ENCODE data around the gene HMOX1. TPM values are rescaled to one million over a fixed set of nuclear protein-coding genes. Genes with fewer than 3 reads are reported as not detected.
A peak's percentile ranks its signal among the peaks of the same experiment; 100 is the strongest.

HMOX1 gene
- total and polyA plus RNA-seq, 2 of the 8 experiments (the other 6 are each of a cell fraction or from before 2014, with no cell fraction given), result 25.0 to 41.6 TPM

GRCh38 chr22:35348026-35348590 is 32.8 kb upstream of the HMOX1 start:
- H3K4me2 ChIP-seq (ENCODE audit: insufficient read depth in 1 of 2, low read depth in 2 of 2, low read length in 2 of 2), result no peak overlapping the region
- no peak overlapping the region for H3K27ac ChIP-seq (ENCODE audit: low read depth, low read length)
- POLR2A ChIA-PET (ENCODE audit: partially characterized antibody), result interaction anchor here (0.9 to 5.7 kb wide), 4 partner anchors 10 to 78 kb away, joined by 3 to 36 read pairs (median 6); no protein-coding TSS in a partner anchor
- H2BK15ac ChIP-seq (ENCODE audit: low read length), result no peak overlapping the region
- H3K56ac ChIP-seq (replicated peaks; ENCODE audit: insufficient read length, low read depth, low read length), result no peak overlapping the region
- peaks cover 11% of the 10 kb centered on the region for H3K23me2 ChIP-seq (ENCODE audit: low read depth, low read length)
- H2BK20ac ChIP-seq (ENCODE audit: low read length), result no peak overlapping the region
- CTCF ChIA-PET (ENCODE audit: partially characterized antibody), result interaction anchor here (0.9 to 1.5 kb wide), 7 partner anchors 12 to 244 kb away, joined by 3 to 4 read pairs (median 3); no protein-coding TSS in a partner anchor
- H3K79me2 ChIP-seq (ENCODE audit: control insufficient read depth in 1 of 2, insufficient read depth in 2 of 2, low read length in 2 of 2), result no peaks in the 10 kb centered on the region
- H3K4me1 ChIP-seq (replicated peaks in 1 of 4; ENCODE audit: control insufficient read depth in 3 of 4, insufficient read depth in 4 of 4, low read length in 3 of 4), result peaks cover 0 to 12% (median 5%) of the 10 kb centered on the region in 4 experiments; a peak in 5 of 7 replicates
- H2BK120ac ChIP-seq (replicated peaks; ENCODE audit: low read depth, low read length), result no peak overlapping the region
- no peaks in the 10 kb centered on the region for H3K9me3 ChIP-seq (ENCODE audit: insufficient read depth in 2 of 2, low read depth in 1 of 2, low read length in 1 of 2)
- H4K91ac ChIP-seq (replicated peaks; ENCODE audit: insufficient read length, low read length), result no peak overlapping the region
- H3K27me3 ChIP-seq (replicated peaks in 1 of 4; ENCODE audit: control insufficient read depth in 3 of 4, extremely low read depth in 1 of 4, insufficient read depth in 3 of 4, low read length in 3 of 4), result peaks cover 0 to 4% (median 0%) of the 10 kb centered on the region in 4 experiments; a peak in 4 of 7 replicates
- peak overlapping the region; percentile 20; the same call in 1 of the 2 replicates for H4K8ac ChIP-seq (ENCODE audit: extremely low read depth, insufficient read depth, low read length)
- H3K23ac ChIP-seq (ENCODE audit: insufficient read length), result no peak overlapping the region
- 96% methylated on average over 18 of the region's 18 CpGs; no CpG with 5 or more reads in 1 of the 2 experiments for WGBS, 2 experiments (ENCODE audit: extremely low coverage in 1 of 2, insufficient coverage in 1 of 2, insufficient read length in 1 of 2, insufficient replicate concordance in 2 of 2, low coverage in 1 of 2, low lambda C conversion rate in 2 of 2, missing lambda C conversion rate in 1 of 2)
- no peaks in the 10 kb centered on the region for H3K79me1 ChIP-seq (ENCODE audit: low read depth, low read length)
- DNase-seq (ENCODE audit: low read depth in 1 of 2, low spot score in 2 of 2), result no peak
- H2BK12ac ChIP-seq (ENCODE audit: low read depth, low read length), result no peak overlapping the region
- peaks cover 1 to 9% of the 10 kb centered on the region in 2 experiments for H4K20me1 ChIP-seq (replicated peaks in 1 of 2; ENCODE audit: control insufficient read depth in 1 of 2, insufficient read depth in 2 of 2, low read length in 2 of 2)
- no peak overlapping the region for H2AK5ac ChIP-seq (ENCODE audit: low read depth, low read length)
- no peak overlapping the region for H3K4ac ChIP-seq (replicated peaks; ENCODE audit: insufficient read length, low read depth, low read length)
- H2BK5ac ChIP-seq (ENCODE audit: low read depth, low read length), result 0 out of 2 replicates have a peak overlapping the region, but pooled peaks have one; percentile 63
- FAIRE-seq, result no peak
- no peak overlapping the region for H2AFZ ChIP-seq (ENCODE audit: low read length)
- H3K18ac ChIP-seq (ENCODE audit: extremely low read depth, low read length), result no peak overlapping the region
- H3K4me3 ChIP-seq (ENCODE audit: extremely low read depth in 1 of 4, insufficient read depth in 2 of 4, low read depth in 3 of 4, low read length in 4 of 4), result no peak overlapping the region
- no peak overlapping the region for H3K9ac ChIP-seq (replicated peaks in 1 of 4; ENCODE audit: extremely low read depth in 1 of 4, low read depth in 3 of 4, low read length in 3 of 4)
- no peak overlapping the region for H3K14ac ChIP-seq (ENCODE audit: insufficient read length)
- H3K36me3 ChIP-seq (ENCODE audit: control insufficient read depth in 2 of 4, insufficient read depth in 4 of 4, low read length in 3 of 4), result peaks cover 0 to 8% (median 2%) of the 10 kb centered on the region in 4 experiments; a peak in 4 of 8 replicates
- H4K5ac ChIP-seq (ENCODE audit: insufficient read length, low read depth, low read length), result no peak overlapping the region
- TF ChIP-seq CBX8 (IDR thresholded peaks at IDR 0.05; ENCODE audit: borderline replicate concordance, low read depth, low read length), result no peak
- no peak for TF ChIP-seq TAF7 (optimal IDR thresholded peaks at IDR 0.05; ENCODE audit: borderline replicate concordance, low read depth, low read length)
- TF ChIP-seq JUN (IDR thresholded peaks at IDR 0.05; ENCODE audit: low read depth, low read length), result no peak
- TF ChIP-seq ATF3 (IDR thresholded peaks at IDR 0.05; ENCODE audit: insufficient read depth, low read depth, low read length), result no peak
- no peak for TF ChIP-seq CTBP2 (IDR thresholded peaks at IDR 0.05; ENCODE audit: borderline replicate concordance, insufficient read depth, insufficient read length, low read length)
- TF ChIP-seq GTF2F1 (IDR thresholded peaks at IDR 0.05; ENCODE audit: borderline replicate concordance, low read depth, low read length), result no peak
- TF ChIP-seq MAFK (IDR thresholded peaks at IDR 0.05; ENCODE audit: low read depth, low read length), result no peak
- TF ChIP-seq HDAC2 (IDR thresholded peaks at IDR 0.05; ENCODE audit: borderline replicate concordance in 1 of 2, low read depth in 2 of 2, low read length in 2 of 2), result no peak
- no peak for TF ChIP-seq SIX5 (IDR thresholded peaks at IDR 0.05; ENCODE audit: low read depth, low read length)
- TF ChIP-seq TAF1 (IDR thresholded peaks at IDR 0.05; ENCODE audit: low read depth, low read length), result no peak
- no peak for TF ChIP-seq SRF (IDR thresholded peaks at IDR 0.05; ENCODE audit: low read depth, low read length)
- TF ChIP-seq PHF8 (conservative IDR thresholded peaks at IDR 0.05; ENCODE audit: low read depth, low read length), result no peak
